Measurements from ENCODE around the gene UBL3. TPM values are rescaled to one million over a fixed set of nuclear protein-coding genes. Genes with fewer than 3 reads are reported as not detected.

UBL3 gene
- total RNA-seq, 1 experiment from 2014 or later = 19.0 TPM

- no peak overlapping the region for H3K27ac ChIP-seq (ENCODE audit: insufficient read length, low read depth, low read length)
- Mint-ChIP-seq H3K4me1 (peaks cover 13 to 14% of the 10 kb centered on the region in 2 experiments), H3K4me3 (no peak overlapping the region), H3K27me3 (ENCODE audit: low read depth) (no peaks in the 10 kb centered on the region), H3K27ac (no peak overlapping the region; a peak in 1 of 7 replicates), H3K36me3 (ENCODE audit: insufficient read depth in 1 of 3, low read depth in 3 of 3) (no peaks in the 10 kb centered on the region), H3K9me3 (no peaks in the 10 kb centered on the region; a peak in 1 of 5 replicates)
- H3K27me3 ChIP-seq (ENCODE audit: insufficient read depth, low read length) = no peaks in the 10 kb centered on the region
- H4K8ac ChIP-seq (replicated peaks; ENCODE audit: insufficient read length, low read depth, low read length) = no peak overlapping the region
- H3K23me2 ChIP-seq (ENCODE audit: insufficient read length, low read depth, low read length, poor library complexity, severe bottlenecking) = no peaks in the 10 kb centered on the region
- no peak overlapping the region for H3K4me2 ChIP-seq (ENCODE audit: insufficient read depth, insufficient read length, low read length)
- H3K18ac ChIP-seq (ENCODE audit: insufficient read length, low read depth, low read length) = no peak overlapping the region
- H3T11ph ChIP-seq (ENCODE audit: low read length) = no peak overlapping the region
- H2BK5ac ChIP-seq (ENCODE audit: insufficient read length, low read length) = no peak overlapping the region
- no peak overlapping the region for H2BK12ac ChIP-seq (ENCODE audit: insufficient read length, low read depth, low read length)
- no peaks in the 10 kb centered on the region for H3K9me3 ChIP-seq (ENCODE audit: control insufficient read depth, low read depth, low read length)
- H3K79me2 ChIP-seq (ENCODE audit: insufficient read depth, low read length) = no peaks in the 10 kb centered on the region
- H3K4ac ChIP-seq (ENCODE audit: low read depth, low read length) = no peak overlapping the region
- H4K20me1 ChIP-seq (ENCODE audit: control insufficient read depth, insufficient read depth, insufficient read length) = no peaks in the 10 kb centered on the region
- H3K4me1 ChIP-seq (ENCODE audit: insufficient read depth, low read length) = peaks cover under 1% of the 10 kb centered on the region; the same call in 1 of the 2 replicates
- no CpG with 5 or more reads among the region's 6 CpGs for WGBS (ENCODE audit: extremely low coverage, insufficient read length, low lambda C conversion rate)
- H3K14ac ChIP-seq (ENCODE audit: insufficient read depth, low read length) = no peak overlapping the region
- H2BK120ac ChIP-seq (ENCODE audit: low read depth, low read length, poor library complexity, severe bottlenecking) = no peak overlapping the region
- H2AK5ac ChIP-seq (ENCODE audit: insufficient read length, low read length) = no peak overlapping the region
- H3K9ac ChIP-seq (ENCODE audit: extremely low read depth, insufficient read length, low read length) = no peak overlapping the region
- H4K5ac ChIP-seq (ENCODE audit: insufficient read length, low read depth, low read length) = no peak overlapping the region
- no peaks in the 10 kb centered on the region for H3K79me1 ChIP-seq (ENCODE audit: insufficient read depth, low read depth, low read length, poor library complexity, severe bottlenecking)
- H3K56ac ChIP-seq (ENCODE audit: insufficient read length, low read depth, low read length) = no peak overlapping the region
- no peak for DNase-seq
- H4K91ac ChIP-seq (ENCODE audit: insufficient read length, low read depth, low read length) = no peak overlapping the region
- no peak overlapping the region for H2AFZ ChIP-seq (ENCODE audit: low read length)
- no peak overlapping the region for H2BK20ac ChIP-seq (ENCODE audit: low read depth, low read length, poor library complexity, severe bottlenecking)
- no peak for TF ChIP-seq CTCF (conservative IDR thresholded peaks at IDR 0.05)
- H3K23ac ChIP-seq (ENCODE audit: insufficient read length, low read depth, low read length) = no peak overlapping the region
- no peak overlapping the region for H2BK15ac ChIP-seq (ENCODE audit: low read depth, low read length)
Measured at GRCh38 chr13:29749401-29750182, 100.8 kb downstream of the UBL3 start.
